ENCODE results near the gene GGT7. TPM values are rescaled to one million over a fixed set of nuclear protein-coding genes. Genes with fewer than 3 reads are reported as not detected.

The GGT7 gene
- total RNA-seq, 1 experiment from 2014 or later = 11.8 TPM

DNA sequence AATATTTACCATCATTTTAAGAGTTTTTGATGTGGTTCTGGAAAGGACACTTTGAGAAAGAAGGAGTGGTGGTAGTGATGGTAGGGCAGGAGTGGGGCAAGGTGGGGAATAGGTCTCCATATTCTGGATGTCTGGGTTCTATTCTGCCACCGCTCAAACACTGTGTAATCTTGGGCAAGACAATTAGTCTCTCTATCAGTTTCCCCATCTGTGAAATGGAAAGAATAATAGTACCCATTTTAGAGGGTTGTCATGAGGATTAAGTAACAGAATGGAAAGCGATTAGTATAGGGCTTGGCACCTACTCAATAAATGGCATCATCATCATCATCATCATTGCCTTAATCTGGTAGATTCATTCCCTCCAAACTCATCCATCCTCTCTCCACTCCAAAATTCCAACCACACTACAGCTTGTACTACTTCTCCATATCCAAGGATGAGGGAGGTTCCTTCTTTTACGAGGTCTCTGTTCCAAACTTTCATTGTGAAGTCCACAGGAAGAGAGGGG is 982 bp upstream of the GGT7 start:
- Histone ChIP-seq H3K27me3 (no peaks in the 10 kb centered on the region), H3K9me3 (replicated peaks) (no peaks in the 10 kb centered on the region), H3K4me3 (peak overlapping the region; percentile 75), H3K27ac (no peak overlapping the region), H3K4me1 (peaks cover 4% of the 10 kb centered on the region; the same call in 1 of the 2 replicates), H3K36me3 (no peaks in the 10 kb centered on the region)
- DNase-seq = no peak

DNA sequence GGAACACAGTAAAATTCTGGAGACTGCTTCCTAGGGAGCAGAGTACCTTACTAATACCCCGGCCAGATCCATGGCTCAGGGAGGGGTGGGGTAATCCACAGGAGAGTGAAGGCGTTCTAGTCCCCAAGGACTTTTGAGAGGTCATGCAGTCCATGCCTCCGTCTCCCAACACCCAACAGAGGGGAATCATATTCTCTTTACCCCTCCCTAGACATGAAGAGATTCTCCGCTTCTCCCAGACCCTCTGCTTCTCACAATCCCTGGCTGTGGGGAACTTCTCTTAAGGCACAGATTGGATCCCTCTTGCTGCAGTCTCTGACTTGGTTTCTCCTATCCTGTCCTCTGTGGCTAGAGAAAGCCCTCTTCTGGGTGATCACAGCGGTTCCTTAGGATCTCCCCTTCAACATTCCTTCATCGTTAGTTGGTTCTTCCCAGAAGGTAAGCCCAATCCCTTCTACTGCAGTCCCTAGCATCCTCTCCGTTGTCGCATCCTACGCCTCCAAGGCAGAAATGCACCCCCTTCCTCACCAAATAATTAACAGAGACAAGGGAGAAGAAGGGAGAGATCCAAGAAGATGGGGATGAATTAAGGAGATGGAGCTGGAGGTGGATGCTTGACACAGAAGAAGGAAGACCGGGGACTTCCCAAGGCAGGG is 562 bp downstream of the GGT7 start:
- Histone ChIP-seq H3K36me3 (no peaks in the 10 kb centered on the region; the same call in 1 of the 2 replicates), H3K4me3 (peak overlapping the region; percentile 75), H3K9me3 (replicated peaks) (no peaks in the 10 kb centered on the region), H3K4me1 (peaks cover 4% of the 10 kb centered on the region; the same call in 1 of the 2 replicates), H3K27ac (no peak overlapping the region; the same call in 1 of the 2 replicates), H3K27me3 (no peaks in the 10 kb centered on the region)
- DNase-seq = no peak

DNA sequence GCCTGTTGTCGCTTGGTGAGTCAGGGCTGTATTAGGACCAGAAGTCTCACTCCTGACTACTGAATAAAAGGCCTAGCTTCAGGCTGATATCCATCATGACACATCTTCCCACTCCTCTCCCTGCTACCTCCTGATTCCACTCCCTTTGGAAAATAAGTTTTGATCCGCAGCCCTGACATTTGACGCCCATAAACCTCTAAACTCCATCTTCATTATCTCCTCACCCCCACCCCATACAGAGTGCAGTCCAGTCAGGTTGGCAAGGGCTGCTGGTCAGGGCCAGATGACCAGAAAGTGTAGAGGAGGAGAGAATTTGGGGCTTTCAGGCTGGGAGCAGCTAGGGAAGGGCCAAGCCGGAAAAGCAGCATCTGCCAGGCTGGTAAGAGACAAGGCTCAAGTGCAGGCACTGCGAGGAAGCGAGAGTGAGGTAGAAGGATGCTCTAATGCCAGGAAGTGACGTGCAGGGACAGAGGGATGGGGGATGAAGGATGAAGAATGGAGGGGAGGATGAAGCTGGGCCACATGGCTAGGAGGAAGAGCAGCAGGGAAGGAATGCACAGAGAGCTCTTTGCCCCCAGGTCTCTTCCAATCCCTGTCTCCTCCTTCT is 1.2 kb downstream of the GGT7 start:
- Histone ChIP-seq H3K9me3 (replicated peaks) (no peaks in the 10 kb centered on the region), H3K36me3 (no peaks in the 10 kb centered on the region; the same call in 1 of the 2 replicates), H3K27ac (no peak overlapping the region), H3K4me3 (no peak overlapping the region; the same call in 1 of the 2 replicates), H3K27me3 (no peaks in the 10 kb centered on the region), H3K4me1 (peaks cover 4% of the 10 kb centered on the region; the same call in 1 of the 2 replicates)
- DNase-seq = peak in 1 of 2 experiments; percentile 19

DNA sequence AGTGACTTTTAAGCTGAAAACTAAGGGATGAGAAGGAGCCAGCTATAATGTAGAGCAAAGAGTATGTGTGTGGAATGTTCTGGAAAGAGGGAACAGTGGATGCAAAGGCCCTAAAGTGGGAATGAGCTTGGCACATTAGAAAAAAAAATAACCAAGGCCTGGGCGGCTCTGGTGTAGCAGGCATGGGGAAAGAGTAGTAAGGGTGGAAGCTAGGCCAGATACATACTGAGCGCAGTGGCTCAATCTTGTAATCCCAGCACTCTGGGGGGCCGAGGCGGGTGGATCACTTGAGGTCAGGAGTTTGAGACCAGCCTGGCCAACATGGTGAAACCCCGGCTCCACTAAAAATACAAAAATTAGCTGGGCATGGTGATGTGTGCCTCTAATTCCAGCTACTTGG is 8.4 kb downstream of the GGT7 start:
- peaks cover 22% of the 10 kb centered on the region for H3K4me1 ChIP-seq
- H3K9me3 ChIP-seq (replicated peaks) = no peaks in the 10 kb centered on the region
- peaks cover 4% of the 10 kb centered on the region for H3K36me3 ChIP-seq
- no peak overlapping the region for H3K27ac ChIP-seq
- no peaks in the 10 kb centered on the region for H3K27me3 ChIP-seq
- no peak for DNase-seq
- no peak overlapping the region for H3K4me3 ChIP-seq

DNA sequence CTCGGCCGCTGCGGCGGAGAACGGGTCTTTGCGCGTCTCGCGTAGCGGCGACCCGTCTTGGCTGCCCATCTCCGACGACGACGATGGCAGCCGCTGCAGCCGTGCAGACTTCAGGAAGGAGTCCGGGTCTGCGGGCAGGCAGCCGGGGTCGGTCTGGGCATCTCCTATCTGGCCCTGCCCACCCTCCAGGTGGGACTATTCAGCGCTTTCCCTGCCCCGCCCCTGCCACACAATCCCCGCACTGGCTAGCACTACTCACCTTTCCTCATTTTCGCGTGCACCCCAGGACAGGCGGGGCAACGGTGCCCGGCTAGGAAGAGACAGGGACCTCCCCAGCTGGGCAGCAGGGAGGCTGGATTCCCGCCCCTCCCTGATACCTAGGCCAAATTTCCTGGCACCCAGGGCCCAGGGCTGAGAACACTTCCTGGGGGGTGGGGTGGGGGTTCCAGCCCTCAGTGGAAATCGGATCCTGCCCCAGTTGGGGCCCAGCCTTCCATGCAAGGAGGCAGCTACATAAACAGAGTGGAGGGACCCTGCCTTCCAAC is 9.2 kb downstream of the GGT7 start:
- DNase-seq = no peak
- H3K36me3 ChIP-seq = peaks cover 7% of the 10 kb centered on the region

DNA sequence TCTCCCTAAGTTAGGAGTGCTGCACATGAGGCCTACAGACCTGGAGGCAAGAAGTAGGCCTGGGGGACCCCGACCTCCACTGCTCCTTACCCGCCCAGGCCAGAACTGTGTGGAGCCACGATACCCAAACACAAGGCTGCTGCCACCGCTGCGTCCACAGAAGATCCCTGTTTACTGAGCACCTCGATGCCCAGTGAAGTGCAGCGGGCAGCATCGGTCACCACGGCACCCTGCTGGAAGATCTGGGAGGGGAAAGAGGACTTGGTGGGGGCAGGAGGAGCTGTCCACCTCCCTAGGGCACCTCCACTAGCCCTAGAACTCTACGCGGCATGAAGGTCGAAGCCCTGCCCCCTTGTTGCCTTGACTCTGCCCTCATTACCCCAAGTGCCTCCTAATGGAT is 9.9 kb downstream of the GGT7 start:
- DNase-seq = no peak
- no peaks in the 10 kb centered on the region for H3K9me3 ChIP-seq (replicated peaks)
- H3K36me3 ChIP-seq = peaks cover 13% of the 10 kb centered on the region; the same call in 1 of the 2 replicates
- no peak overlapping the region for H3K27ac ChIP-seq
- H3K4me1 ChIP-seq = peaks cover 22% of the 10 kb centered on the region
- H3K4me3 ChIP-seq = no peak overlapping the region
- no peaks in the 10 kb centered on the region for H3K27me3 ChIP-seq

More for the DNA sequence above, 9.2 kb downstream of the GGT7 start:
- no peak overlapping the region for H3K4me3 ChIP-seq
- H3K4me1 ChIP-seq = peaks cover 22% of the 10 kb centered on the region
- no peaks in the 10 kb centered on the region for H3K9me3 ChIP-seq (replicated peaks)
- H3K27me3 ChIP-seq = no peaks in the 10 kb centered on the region
- H3K27ac ChIP-seq = no peak overlapping the region

DNA sequence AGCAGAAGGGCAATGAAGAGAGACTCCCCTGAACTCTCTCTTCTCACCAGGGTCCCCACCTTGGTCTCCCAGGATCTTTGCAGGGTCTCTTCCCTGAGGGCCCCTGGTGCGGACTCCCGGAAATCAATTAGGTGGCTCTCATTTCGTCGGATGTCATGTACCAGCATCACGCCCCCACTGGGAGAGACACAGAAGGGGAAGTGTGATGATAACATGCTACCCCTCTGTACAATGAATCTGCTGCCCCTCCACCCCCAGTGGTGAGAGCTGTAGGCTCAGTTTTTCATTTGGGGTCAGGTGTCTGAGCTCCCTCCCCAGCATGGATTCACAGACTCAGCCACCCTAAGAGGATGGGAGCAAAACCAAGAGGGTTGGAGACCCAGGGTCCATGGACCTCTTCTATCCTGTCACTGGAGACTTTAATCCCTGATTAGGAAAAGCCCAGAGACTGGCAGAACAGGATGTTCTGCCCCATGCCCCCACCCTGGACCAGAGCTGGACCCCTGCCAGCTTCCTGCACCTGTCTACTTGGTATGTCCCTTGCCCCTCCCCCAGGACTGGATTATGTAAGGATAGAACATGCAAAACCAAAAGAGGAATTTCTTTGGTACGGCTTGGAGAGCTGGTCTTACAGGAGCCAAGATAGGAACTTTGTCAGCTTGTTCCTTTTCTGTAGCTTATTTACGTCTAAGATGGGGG is 11.1 kb downstream of the GGT7 start:
- H3K9me3 ChIP-seq (replicated peaks) = no peaks in the 10 kb centered on the region
- DNase-seq = peak; percentile 87 to 90

DNA sequence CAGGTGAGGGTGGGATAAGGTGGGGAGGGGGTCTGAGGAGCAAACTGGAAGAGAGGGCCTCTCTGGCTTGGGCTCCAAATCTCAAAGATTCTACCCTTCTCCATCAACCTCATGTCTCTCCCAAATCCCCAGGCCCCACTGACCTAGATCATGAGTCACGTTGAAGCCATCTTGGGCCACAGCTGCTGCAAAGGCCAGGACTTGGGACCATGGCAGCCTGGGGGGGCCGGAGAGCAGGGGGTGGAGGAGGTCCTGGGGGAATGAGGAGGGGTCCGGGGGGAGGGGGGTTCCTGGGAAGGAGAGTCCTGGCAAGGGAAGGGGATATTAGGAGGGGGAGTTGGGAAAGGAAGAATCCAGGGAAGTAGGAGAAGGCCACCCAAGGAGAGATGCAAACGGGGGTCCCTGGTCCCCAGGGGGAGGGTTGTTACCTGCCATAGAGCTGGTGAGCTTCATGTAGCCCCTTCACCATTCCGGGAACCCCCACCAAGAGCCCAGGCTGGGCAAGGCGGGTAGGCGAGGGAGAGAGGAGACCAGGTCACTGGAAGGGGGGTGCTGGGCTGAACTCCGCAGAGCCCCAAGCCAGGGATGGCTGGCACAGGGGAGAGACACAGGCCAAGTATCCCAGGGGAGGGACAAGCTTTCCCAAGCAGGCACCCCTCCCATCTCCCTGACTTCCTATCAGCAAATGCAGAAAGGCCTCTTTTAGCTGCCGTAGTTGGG is 12.7 kb downstream of the GGT7 start:
- no peak overlapping the region for H3K4me3 ChIP-seq
- no peaks in the 10 kb centered on the region for H3K9me3 ChIP-seq (replicated peaks)
- no peak for DNase-seq
- H3K4me1 ChIP-seq = peaks cover 22% of the 10 kb centered on the region
- no peak overlapping the region for H3K27ac ChIP-seq
- no peaks in the 10 kb centered on the region for H3K27me3 ChIP-seq
- H3K36me3 ChIP-seq = peaks cover 22% of the 10 kb centered on the region

More for the DNA sequence above, 11.1 kb downstream of the GGT7 start:
- no peaks in the 10 kb centered on the region for H3K27me3 ChIP-seq
- H3K4me3 ChIP-seq = no peak overlapping the region
- no peak overlapping the region for H3K27ac ChIP-seq
- peaks cover 17% of the 10 kb centered on the region for H3K36me3 ChIP-seq
- H3K4me1 ChIP-seq = peaks cover 22% of the 10 kb centered on the region

DNA sequence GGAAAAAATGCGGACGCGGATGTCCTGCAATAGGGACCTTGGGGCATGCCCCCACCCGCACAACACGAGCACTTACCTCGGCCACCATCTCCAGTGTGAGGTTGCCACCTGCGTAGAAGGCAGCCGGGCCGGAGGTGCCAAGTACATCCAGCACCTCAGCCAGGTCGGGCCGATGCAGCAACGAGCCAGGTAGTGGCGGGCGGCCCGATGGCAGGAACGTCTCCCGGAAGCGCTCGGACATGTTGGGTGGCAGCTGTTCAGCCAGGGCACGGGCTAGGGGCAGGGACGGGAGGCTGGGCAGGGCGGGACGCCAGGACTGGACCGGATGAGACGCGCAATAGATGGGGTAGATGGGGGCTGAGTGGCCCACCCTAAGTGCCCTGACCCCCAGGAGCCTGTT is 13.3 kb downstream of the GGT7 start:
- Histone ChIP-seq H3K36me3 (peaks cover 22% of the 10 kb centered on the region), H3K9me3 (replicated peaks) (no peaks in the 10 kb centered on the region), H3K27ac (no peak overlapping the region), H3K27me3 (no peaks in the 10 kb centered on the region), H3K4me1 (peaks cover 22% of the 10 kb centered on the region), H3K4me3 (no peak overlapping the region)
- DNase-seq = no peak

DNA sequence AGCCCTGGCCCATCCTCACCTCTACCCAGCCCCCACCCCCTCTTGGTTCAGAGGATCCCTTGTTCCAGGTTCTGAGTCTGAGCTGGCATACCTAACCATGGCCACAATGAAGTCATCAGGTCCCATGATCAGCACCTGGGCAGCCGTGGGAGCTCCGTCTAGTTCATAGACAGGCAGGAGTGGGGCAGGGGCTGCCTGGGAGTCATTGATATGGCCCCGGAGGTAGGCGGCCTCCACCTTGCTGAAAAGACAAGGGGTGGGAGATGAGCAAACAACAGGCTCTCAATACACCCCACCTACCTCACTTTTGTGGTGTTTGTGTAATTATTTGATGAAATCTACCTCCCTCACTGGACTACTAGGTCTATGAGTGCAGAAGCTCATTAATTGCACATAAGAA is 20.4 kb downstream of the GGT7 start:
- Histone ChIP-seq H3K4me3 (no peak overlapping the region), H3K36me3 (peaks cover 20% of the 10 kb centered on the region), H3K27me3 (no peaks in the 10 kb centered on the region), H3K4me1 (no peaks in the 10 kb centered on the region), H3K27ac (no peak overlapping the region), H3K9me3 (replicated peaks) (no peaks in the 10 kb centered on the region; the same call in 1 of the 2 replicates)
- no peak for DNase-seq

DNA sequence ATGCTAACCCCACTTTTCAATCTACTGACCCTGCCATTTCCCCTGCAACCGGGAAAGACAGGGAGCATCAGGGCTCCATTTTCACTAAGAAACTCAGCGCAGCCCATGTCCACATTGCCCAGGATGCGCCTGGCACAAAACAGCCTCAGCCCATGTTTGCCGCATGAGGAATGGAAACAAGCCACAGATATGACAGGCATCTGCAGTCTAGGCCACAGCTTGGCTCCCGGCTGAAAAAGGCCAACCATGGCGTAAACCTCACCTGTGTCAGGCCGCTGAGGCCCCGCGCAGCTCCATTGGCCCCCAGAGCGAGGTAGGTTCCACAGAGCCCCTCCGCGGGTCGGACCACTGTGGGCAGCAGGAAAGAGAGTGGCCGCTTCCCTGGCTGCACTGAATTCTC is 21.7 kb downstream of the GGT7 start:
- Histone ChIP-seq H3K36me3 (peaks cover 12% of the 10 kb centered on the region), H3K9me3 (replicated peaks) (no peaks in the 10 kb centered on the region; the same call in 1 of the 2 replicates), H3K4me1 (no peaks in the 10 kb centered on the region; the same call in 1 of the 2 replicates), H3K4me3 (no peak overlapping the region), H3K27me3 (no peaks in the 10 kb centered on the region), H3K27ac (no peak overlapping the region)
- no peak for DNase-seq

DNA sequence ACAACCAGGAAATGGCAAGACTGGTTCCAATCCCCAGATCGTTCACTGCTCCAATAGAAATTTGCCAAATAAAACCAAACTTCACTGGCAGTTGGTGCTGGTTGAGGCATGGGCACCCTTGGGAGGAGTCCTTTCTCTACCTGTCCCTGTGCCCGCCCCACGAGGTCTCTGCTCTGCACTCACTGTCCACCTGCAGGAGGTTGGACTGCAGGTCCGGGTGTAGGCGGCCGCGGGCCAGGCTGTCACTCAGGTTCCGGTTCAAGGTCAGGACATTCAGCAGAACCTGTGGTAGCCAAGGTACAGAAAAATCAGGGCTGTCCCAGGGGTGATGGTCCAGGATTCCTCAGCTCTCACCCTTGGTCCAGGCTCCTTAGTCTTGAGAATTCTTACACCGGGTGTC is 22.9 kb downstream of the GGT7 start:
- Histone ChIP-seq H3K36me3 (peaks cover 12% of the 10 kb centered on the region), H3K9me3 (replicated peaks) (no peaks in the 10 kb centered on the region; the same call in 1 of the 2 replicates), H3K4me1 (no peaks in the 10 kb centered on the region; the same call in 1 of the 2 replicates), H3K27me3 (no peaks in the 10 kb centered on the region), H3K4me3 (no peak overlapping the region), H3K27ac (no peak overlapping the region)
- DNase-seq = no peak

DNA sequence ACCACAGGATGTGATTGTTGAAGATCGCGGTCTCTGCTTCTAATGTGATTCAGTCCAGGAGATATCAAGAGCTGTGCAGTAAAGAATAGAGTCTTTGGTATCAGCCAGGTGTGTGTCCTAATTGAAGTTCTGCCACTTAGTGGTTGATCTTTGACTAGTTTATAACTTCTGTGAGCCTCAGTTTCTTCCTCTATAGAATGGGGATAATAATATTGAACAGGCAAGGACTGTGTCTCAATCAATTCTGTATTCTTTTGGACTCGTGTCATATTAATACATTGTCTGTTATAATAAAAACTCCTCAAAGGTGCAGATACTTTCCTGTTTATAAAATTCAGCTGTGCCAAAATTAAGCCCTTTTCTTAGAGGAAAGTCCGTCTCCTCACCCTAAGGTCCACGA is 24.1 kb downstream of the GGT7 start:
- Histone ChIP-seq H3K36me3 (peaks cover 12% of the 10 kb centered on the region), H3K4me3 (no peak overlapping the region), H3K9me3 (replicated peaks) (no peaks in the 10 kb centered on the region; the same call in 1 of the 2 replicates), H3K27ac (no peak overlapping the region), H3K4me1 (no peaks in the 10 kb centered on the region; the same call in 1 of the 2 replicates), H3K27me3 (no peaks in the 10 kb centered on the region)
- DNase-seq = no peak

DNA sequence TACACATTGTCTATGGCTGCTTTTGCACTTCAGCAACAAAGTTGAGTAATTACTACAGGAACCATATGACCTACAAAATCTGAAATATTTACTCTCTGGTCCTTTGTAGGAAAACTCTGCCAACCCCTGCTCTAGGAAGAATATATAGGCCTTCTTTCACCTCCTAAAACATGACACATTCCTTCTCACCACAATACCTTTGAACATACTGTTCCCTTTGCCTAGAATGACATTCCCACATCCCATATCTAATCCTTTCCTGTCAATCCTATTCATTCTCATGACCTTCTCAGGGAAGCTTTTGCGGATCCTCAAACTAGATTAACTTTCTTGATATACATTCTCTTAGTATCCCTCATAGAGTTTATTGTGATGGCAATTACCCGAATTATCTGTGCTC is 29.2 kb downstream of the GGT7 start:
- no peaks in the 10 kb centered on the region; the same call in 1 of the 2 replicates for H3K4me1 ChIP-seq
- no peaks in the 10 kb centered on the region for H3K36me3 ChIP-seq
- no peaks in the 10 kb centered on the region for H3K9me3 ChIP-seq (replicated peaks)
- no peaks in the 10 kb centered on the region for H3K27me3 ChIP-seq
- no peak overlapping the region for H3K27ac ChIP-seq
- H3K4me3 ChIP-seq = no peak overlapping the region
- DNase-seq = no peak
